Activated effector memory CD4-positive, alpha-beta T cell treated with Interleukin-2 at 50 U/mL for 16 hours (primary cell): ENCODE data around the gene GTF2H4.

ENCODE experiments used
- DNase-seq: peaks from one replicate; pipeline ENCODE4 v3.0.0-alpha.2; 2020

The GTF2H4 gene

DNA sequence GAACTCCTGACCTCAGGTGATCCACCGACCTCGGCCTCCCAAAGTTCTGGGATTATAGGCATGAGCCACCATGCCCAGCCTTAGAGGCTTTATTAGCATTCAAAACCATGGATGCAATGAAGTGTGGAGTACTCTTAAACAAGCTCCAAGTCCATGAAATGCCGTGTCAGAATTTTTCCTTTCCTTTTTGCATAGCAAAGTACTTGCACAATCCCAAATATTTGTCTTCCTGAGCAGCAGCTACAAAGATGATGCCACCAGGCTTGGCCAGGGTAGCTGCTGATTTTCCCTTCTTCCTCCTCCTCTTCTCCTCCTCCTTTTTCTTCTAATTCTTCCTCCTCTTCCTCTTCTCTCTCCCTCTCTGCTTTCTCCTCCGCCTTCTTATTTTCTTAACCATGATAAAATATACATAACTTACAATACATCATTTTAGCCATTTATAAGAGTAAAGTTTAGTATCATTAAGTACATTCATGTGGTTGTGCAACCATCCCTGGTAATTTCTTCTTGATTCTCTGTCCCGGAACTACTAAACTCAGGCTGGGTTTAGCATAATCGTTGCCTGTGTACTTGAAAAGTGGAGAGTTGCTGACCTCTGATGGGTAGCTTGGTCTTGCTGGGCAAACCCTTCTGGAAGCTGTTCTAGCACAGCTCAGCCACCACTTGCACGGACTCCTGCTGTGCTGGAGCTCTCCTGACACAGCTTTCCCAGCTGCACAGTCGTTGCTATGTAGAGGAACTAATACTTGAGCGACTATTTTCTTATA is 53.1 kb downstream of the GTF2H4 start:
- no peak for DNase-seq

DNA sequence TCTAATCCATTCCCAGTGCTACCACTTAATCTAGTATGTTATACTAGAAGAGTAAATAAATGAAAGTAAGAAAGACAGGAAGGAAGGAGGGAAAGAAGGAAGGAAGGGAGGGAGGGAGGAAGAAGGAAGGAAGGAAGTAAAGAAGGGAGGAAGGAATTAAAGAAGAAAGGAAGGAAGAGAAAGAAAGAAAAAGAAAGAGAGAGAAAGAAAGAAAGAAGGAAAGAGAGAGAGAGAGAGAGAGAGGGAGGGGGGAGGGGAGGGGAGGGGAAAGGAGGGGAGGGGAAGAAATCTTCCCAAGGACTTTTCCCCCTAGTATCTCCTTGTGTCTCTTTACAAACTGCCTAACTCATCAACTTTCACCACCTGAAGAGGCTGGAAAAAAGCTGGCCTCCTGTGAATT is 54.7 kb downstream of the GTF2H4 start:
- DNase-seq = no peak

DNA sequence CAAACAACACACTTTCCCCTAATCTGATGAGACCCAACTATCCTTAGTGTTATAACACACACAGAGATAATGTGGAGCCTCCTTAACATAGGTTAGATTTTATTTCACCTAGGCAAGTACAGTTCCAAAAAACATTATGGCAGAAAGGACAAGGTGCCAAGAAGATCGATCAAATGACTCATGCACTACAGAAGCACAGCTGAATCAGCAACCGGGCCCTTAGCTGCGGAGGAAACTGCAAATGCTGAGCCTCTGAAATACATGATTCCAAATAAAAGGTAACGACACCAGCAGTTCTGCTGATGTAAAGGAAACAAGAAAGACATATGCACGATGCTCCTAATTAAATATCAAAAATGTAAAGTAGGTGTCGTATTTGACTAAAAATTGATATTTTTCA is 55.6 kb downstream of the GTF2H4 start:
- DNase-seq = no peak
